Measurements from ENCODE around the gene AP1G1.
"Not testable (repeated sequence)": the region's sequence is repeated elsewhere in the genome, so short reads cannot be mapped to it uniquely, and the experiment has no call there.

Gene AP1G1

GRCh38 chr16:71693164-71693563 is 115.5 kb downstream of the AP1G1 start:
- DNase-seq, result no peak

- DNase-seq, result no peak
These were observed 118.7 kb downstream of the AP1G1 start for GRCh38 chr16:71689901-71690300.

- no peak for DNase-seq
These were observed 120.8 kb downstream of the AP1G1 start for GRCh38 chr16:71687861-71688260.

GRCh38 chr16:71684280-71684679 is 124.4 kb downstream of the AP1G1 start:
- not testable (repeated sequence) for DNase-seq

- DNase-seq, result no peak
These were observed 127.3 kb downstream of the AP1G1 start for GRCh38 chr16:71681360-71681759.

Measured in right hindlimb (tissue), 1 donor.